Fibroblast of lung (primary cell): Measurements from ENCODE around the gene ALG1.
"Not testable (repeated sequence)": the region's sequence is repeated elsewhere in the genome, so short reads cannot be mapped to it uniquely, and the experiment has no call there.

ENCODE experiments used
- EZH2 ChIP-seq: IDR thresholded peaks from 2 replicates; pipeline ENCODE4 v1.5.1; 2012; ENCODE audit warnings: low read length, control low read depth, mild to moderate bottlenecking; ENCODE audit errors: missing control alignments
- TF ChIP-seq, protein P1 (sequence below), 2 donors: IDR thresholded peaks in 1 of 2; conservative IDR thresholded peaks in 1 of 2; 1 replicate in 1 of 2; 2 replicates in 1 of 2; pipeline ENCODE4 v1.5.1; 2011 to 2012; ENCODE audit warnings: low read length in 2 of 2, control low read depth in 1 of 2, inconsistent platforms in 1 of 2, low read depth in 1 of 2, mild to moderate bottlenecking in 1 of 2

DNA sequence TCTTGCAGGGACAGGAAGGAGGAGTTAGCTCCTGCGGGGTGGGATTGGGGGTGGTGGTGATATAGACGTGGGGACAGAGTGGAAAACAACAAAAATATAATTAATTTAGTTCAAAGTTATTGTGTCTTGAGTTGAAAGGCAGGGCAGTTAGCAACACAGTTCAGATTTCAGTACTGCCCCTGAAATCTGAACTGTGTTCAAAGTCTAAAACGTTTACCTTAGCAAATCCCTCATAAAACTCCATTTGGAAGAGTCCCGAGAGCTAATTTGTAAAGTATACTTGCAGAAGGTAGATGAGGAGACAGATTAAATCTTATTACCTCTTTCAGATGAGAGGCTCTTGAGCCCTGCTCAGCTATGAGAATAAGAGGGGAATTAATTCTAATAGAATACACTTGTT, 27.5 kb downstream of the ALG1 start:
- TF ChIP-seq, protein P1, sequence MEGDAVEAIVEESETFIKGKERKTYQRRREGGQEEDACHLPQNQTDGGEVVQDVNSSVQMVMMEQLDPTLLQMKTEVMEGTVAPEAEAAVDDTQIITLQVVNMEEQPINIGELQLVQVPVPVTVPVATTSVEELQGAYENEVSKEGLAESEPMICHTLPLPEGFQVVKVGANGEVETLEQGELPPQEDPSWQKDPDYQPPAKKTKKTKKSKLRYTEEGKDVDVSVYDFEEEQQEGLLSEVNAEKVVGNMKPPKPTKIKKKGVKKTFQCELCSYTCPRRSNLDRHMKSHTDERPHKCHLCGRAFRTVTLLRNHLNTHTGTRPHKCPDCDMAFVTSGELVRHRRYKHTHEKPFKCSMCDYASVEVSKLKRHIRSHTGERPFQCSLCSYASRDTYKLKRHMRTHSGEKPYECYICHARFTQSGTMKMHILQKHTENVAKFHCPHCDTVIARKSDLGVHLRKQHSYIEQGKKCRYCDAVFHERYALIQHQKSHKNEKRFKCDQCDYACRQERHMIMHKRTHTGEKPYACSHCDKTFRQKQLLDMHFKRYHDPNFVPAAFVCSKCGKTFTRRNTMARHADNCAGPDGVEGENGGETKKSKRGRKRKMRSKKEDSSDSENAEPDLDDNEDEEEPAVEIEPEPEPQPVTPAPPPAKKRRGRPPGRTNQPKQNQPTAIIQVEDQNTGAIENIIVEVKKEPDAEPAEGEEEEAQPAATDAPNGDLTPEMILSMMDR (conservative IDR thresholded peaks at IDR 0.05 in 1 of 2, IDR thresholded peaks at IDR 0.05 in 1 of 2; ENCODE audit: low read depth in 1 of 2, low read length in 2 of 2): not testable (repeated sequence)
- TF ChIP-seq EZH2: not testable (repeated sequence)
